A549 (cell line): ENCODE data around the gene SARDH. TPM values are rescaled to one million over a fixed set of nuclear protein-coding genes. Genes with fewer than 3 reads are reported as not detected.

ENCODE experiments used
- ATAC-seq, 2 experiments: fragments of 200-7000 bp in 1 of 2; fragments of >200 bp in 1 of 2; cut with Nextera tagmentation in 1 of 2; cut with Tn5 transposase in 1 of 2; 3 replicates each; pipeline versions ENCODE4 v1.8.0 to v1.9.1; 2018 to 2020; ENCODE audit warnings: mild to moderate bottlenecking in 1 of 2, moderate library complexity in 1 of 2
- CTCF ChIA-PET: fragments of 300-600 bp; sonication (Branson Sonifier 250); formaldehyde crosslinking; extraction: SDS; loops from one replicate; lab custom pipeline; 2021; ENCODE audit warnings: antibody characterized with exemption, inconsistent platforms; lab: Yijun Ruan, JAX
- POLR2A ChIA-PET: fragments of 350-600 bp; formaldehyde crosslinking; extraction: SDS; loops from one replicate; lab custom pipeline; 2021; ENCODE audit warnings: antibody characterized with exemption, inconsistent platforms; lab: Yijun Ruan, JAX
- DNase-seq, 2 experiments: peaks; one replicate each; pipeline versions ENCODE4 v3.0.0 to v3.0.0-alpha.2; 2011 to 2016; ENCODE audit warnings: low read depth in 1 of 2, low spot score in 1 of 2
- FAIRE-seq: peaks from 2 replicates; lab custom pipeline; 2011; peaks lifted over from hg19 to GRCh38; lab: Jason Lieb, UNC
- H3K27ac ChIP-seq, 2 experiments: fragments of >200 bp; sonication (Bioruptor Twin); formaldehyde crosslinking; 3 replicates each; pipeline ENCODE4 v1.5.1; 2016 to 2017
- H3K4me1 ChIP-seq: fragments of >200 bp; sonication (Bioruptor Twin); formaldehyde crosslinking; 3 replicates; pipeline ENCODE4 v1.6.1; 2016
- H3K4me2 ChIP-seq: fragments of >200 bp; sonication (Bioruptor Twin); formaldehyde crosslinking; 3 replicates; pipeline ENCODE4 v1.6.1; 2016
- H3K4me3 ChIP-seq: fragments of >200 bp; sonication (Bioruptor Twin); formaldehyde crosslinking; 3 replicates; pipeline ENCODE4 v1.5.1; 2016
- H3K9me3 ChIP-seq: fragments of >200 bp; sonication (Bioruptor Twin); formaldehyde crosslinking; 3 replicates; pipeline ENCODE4 v1.6.1; 2016
- CHD2 ChIP-seq: fragments of 150-350 bp; IDR thresholded peaks from 2 replicates; pipeline ENCODE4 v1.6.1; 2014; ENCODE audit warnings: low read length; ENCODE audit not compliant: partially characterized antibody
- CHD4 ChIP-seq: fragments of 200-600 bp; sonication (generic); IDR thresholded peaks from 2 replicates; pipeline ENCODE4 v1.6.1; 2016; ENCODE audit warnings: antibody characterized with exemption, mild to moderate bottlenecking, borderline replicate concordance
- EP300 ChIP-seq, 2 experiments: fragments of >200 bp; sonication (Bioruptor Twin); formaldehyde crosslinking; IDR thresholded peaks; 2 replicates in 1 of 2; 3 replicates in 1 of 2; pipeline ENCODE4 v1.6.1; 2016 to 2017
- FOSB ChIP-seq: fragments of 250-450 bp; sonication (Bioruptor Pico); IDR thresholded peaks from 2 replicates; pipeline ENCODE4 v1.5.0; 2020; ENCODE audit warnings: mild to moderate bottlenecking, moderate library complexity
- GATA3 ChIP-seq: IDR thresholded peaks from 2 replicates; pipeline ENCODE4 v1.6.1; 2012; ENCODE audit warnings: borderline replicate concordance
- HDAC2 ChIP-seq: fragments of 200-600 bp; sonication (generic); IDR thresholded peaks from 2 replicates; pipeline ENCODE4 v1.6.1; 2016
- HOXB5 ChIP-seq: fragments of 250-450 bp; sonication (Bioruptor Pico); IDR thresholded peaks from 2 replicates; pipeline ENCODE4 v1.5.0; 2020; ENCODE audit warnings: mild to moderate bottlenecking, moderate library complexity
- JUN ChIP-seq, 2 experiments: fragments of >200 bp; sonication (Bioruptor Twin); formaldehyde crosslinking; IDR thresholded peaks; 2 replicates in 1 of 2; 3 replicates in 1 of 2; pipeline ENCODE4 v1.6.1; 2016 to 2017
- NFE2L2 ChIP-seq: fragments of 150-350 bp; conservative IDR thresholded peaks from 2 replicates; pipeline ENCODE4 v1.6.1; 2014; ENCODE audit warnings: low read length
- NPAS2 ChIP-seq: fragments of 250-450 bp; sonication (Bioruptor Pico); IDR thresholded peaks from 2 replicates; pipeline ENCODE4 v1.8.0; 2022; ENCODE audit warnings: mild to moderate bottlenecking, moderate library complexity, borderline replicate concordance
- POLR2A ChIP-seq: IDR thresholded peaks from 2 replicates; pipeline ENCODE4 v1.6.1; 2012; ENCODE audit warnings: mild to moderate bottlenecking, low read length
- RAD21 ChIP-seq, 2 experiments: fragments of >200 bp in 1 of 2; sonication (Bioruptor Twin) in 1 of 2; formaldehyde crosslinking in 1 of 2; IDR thresholded peaks in 1 of 2; conservative IDR thresholded peaks in 1 of 2; 2 replicates in 1 of 2; 3 replicates in 1 of 2; pipeline ENCODE4 v1.6.1; 2012 to 2018; ENCODE audit warnings: inconsistent platforms in 1 of 2
- TFCP2L1 ChIP-seq: fragments of 250-450 bp; sonication (Bioruptor Pico); IDR thresholded peaks from 2 replicates; pipeline ENCODE4 v1.5.0; 2021; ENCODE audit warnings: mild to moderate bottlenecking
- TP53 ChIP-seq: fragments of 250-450 bp; sonication (Bioruptor Pico); IDR thresholded peaks from 2 replicates; pipeline ENCODE4 v1.5.0; 2021; ENCODE audit warnings: mild to moderate bottlenecking, moderate library complexity
- ZFP36 ChIP-seq: fragments of 450-650 bp; IDR thresholded peaks from 2 replicates; pipeline ENCODE4 v1.6.1; 2014; ENCODE audit warnings: borderline replicate concordance; ENCODE audit not compliant: partially characterized antibody
- WGBS: methylation state at CpG from one replicate; pipeline ENCODE4 v1.1.6; 2017; ENCODE audit errors: missing lambda C conversion rate; 5-methylcytosine and 5-hydroxymethylcytosine counted together
- polyA plus RNA-seq, 4 experiments: library from polyadenylated mRNA; depleted of rRNA in 3 of 4; stranded (reverse); fragments of >200 nt; fragmentation: RNase III in 1 of 4; extraction: RNeasy Plus Mini Kit Qiagen cat#74134 plus additional on column Dnase treatment in 1 of 4; gene quantifications; 2 replicates in 3 of 4; 3 replicates in 1 of 4; pipeline ENCODE4 v1.2.3, GENCODE V29; 2011 to 2017
- TF ChIP-seq, protein P1 (sequence below): fragments of 150-350 bp; IDR thresholded peaks from 2 replicates; pipeline ENCODE4 v1.6.1; 2014; ENCODE audit warnings: low read depth, mild to moderate bottlenecking, low read length
- TF ChIP-seq, protein P2 (sequence below): fragments of 250-450 bp; sonication (Bioruptor Pico); IDR thresholded peaks from 2 replicates; pipeline ENCODE4 v1.5.0; 2021; ENCODE audit warnings: mild to moderate bottlenecking, moderate library complexity, borderline replicate concordance

SARDH gene
- polyA plus RNA-seq, 2 of the 4 experiments (the other 2 are of a cell fraction): 0.08 TPM; not detected in 1

DNA sequence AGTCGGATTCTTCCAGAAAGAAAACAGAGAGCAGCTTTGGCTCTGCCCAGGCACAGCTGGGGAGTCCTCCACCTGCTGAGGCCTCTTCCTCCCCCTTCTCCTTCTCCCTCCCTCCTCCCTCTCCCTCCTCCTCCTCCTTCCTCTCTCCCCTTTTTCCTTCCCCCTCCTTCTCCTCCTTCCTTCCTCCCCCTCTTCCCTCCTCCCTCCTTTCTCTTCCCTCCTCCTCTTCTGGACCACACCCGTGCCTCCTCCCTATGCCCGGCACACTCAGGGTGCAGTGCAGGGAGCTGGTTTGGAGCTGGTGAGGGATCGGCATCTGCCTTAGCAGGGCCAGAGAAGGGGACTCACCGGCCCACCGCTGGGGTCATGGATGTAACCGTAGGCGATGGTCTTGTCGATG, 71.8 kb downstream of the SARDH start:
- Histone ChIP-seq H3K4me1 (no peaks in the 10 kb centered on the region), H3K9me3 (no peaks in the 10 kb centered on the region), H3K27ac (no peak overlapping the region), H3K4me2 (no peak overlapping the region), H3K4me3 (no peak overlapping the region)
- CTCF ChIA-PET: interaction anchor here (0.7 kb wide), 1 partner anchor 25 kb away, joined by 3 read pairs; no protein-coding TSS in a partner anchor
- TF ChIP-seq CHD4 (no peak), TP53 (no peak), EP300 (IDR thresholded peaks at IDR 0.05) (no peak), CHD2 (no peak), RAD21 (conservative IDR thresholded peaks at IDR 0.05 in 1 of 2, IDR thresholded peaks at IDR 0.05 in 1 of 2) (no peak), TFCP2L1 (CRISPR knock-in tag) (no peak), NFE2L2 (no peak), ZFP36 (no peak), HOXB5 (CRISPR knock-in tag) (no peak), GATA3 (no peak), JUN (IDR thresholded peaks at IDR 0.05) (no peak), NPAS2 (CRISPR knock-in tag) (no peak), FOSB (CRISPR knock-in tag) (no peak), POLR2A (no peak)
- TF ChIP-seq, protein P1, sequence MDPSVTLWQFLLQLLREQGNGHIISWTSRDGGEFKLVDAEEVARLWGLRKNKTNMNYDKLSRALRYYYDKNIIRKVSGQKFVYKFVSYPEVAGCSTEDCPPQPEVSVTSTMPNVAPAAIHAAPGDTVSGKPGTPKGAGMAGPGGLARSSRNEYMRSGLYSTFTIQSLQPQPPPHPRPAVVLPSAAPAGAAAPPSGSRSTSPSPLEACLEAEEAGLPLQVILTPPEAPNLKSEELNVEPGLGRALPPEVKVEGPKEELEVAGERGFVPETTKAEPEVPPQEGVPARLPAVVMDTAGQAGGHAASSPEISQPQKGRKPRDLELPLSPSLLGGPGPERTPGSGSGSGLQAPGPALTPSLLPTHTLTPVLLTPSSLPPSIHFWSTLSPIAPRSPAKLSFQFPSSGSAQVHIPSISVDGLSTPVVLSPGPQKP: no peak
- DNase-seq: no peak
- no peak for FAIRE-seq
- ATAC-seq: no peak
- POLR2A ChIA-PET: no interaction called here
- WGBS: 51% methylated on average over 7 of the region's 9 CpGs

DNA sequence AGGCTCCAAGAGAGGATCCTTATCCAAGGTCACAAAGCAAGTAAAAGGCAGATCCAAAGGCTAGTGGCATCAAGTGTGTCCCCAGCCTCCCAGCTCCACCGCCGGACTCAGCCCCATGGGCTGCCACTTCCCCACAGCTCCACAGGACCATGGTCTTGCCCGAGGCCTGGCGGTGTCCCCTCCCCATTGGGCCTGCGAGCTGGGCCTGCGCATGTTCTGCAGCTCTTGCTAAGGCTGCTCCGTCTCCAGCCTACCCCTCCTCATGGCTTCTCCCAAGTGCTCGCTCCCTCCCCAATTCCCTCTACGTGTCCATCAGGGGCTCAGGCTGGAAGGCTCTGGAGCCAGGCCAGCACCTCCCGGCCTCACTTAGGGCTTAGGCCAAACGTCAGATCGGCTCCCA, 72.6 kb downstream of the SARDH start:
- FAIRE-seq (no peak), ATAC-seq (no peak), DNase-seq (no peak)
- no peak overlapping the region for H3K27ac ChIP-seq
- no peak overlapping the region for H3K4me3 ChIP-seq
- TF ChIP-seq, protein P2, sequence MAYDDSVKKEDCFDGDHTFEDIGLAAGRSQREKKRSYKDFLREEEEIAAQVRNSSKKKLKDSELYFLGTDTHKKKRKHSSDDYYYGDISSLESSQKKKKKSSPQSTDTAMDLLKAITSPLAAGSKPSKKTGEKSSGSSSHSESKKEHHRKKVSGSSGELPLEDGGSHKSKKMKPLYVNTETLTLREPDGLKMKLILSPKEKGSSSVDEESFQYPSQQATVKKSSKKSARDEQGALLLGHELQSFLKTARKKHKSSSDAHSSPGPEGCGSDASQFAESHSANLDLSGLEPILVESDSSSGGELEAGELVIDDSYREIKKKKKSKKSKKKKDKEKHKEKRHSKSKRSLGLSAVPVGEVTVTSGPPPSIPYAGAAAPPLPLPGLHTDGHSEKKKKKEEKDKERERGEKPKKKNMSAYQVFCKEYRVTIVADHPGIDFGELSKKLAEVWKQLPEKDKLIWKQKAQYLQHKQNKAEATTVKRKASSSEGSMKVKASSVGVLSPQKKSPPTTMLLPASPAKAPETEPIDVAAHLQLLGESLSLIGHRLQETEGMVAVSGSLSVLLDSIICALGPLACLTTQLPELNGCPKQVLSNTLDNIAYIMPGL: no peak
- TF ChIP-seq NFE2L2: no peak
- TF ChIP-seq HDAC2: no peak
- WGBS: 78% methylated on average over 11 of the region's 12 CpGs
- no peaks in the 10 kb centered on the region for H3K9me3 ChIP-seq
- H3K4me2 ChIP-seq: no peak overlapping the region
- POLR2A ChIA-PET: no interaction called here
- CTCF ChIA-PET: interaction anchor here (0.9 kb wide), 1 partner anchor 21 kb away, joined by 4 read pairs; no protein-coding TSS in a partner anchor
- no peaks in the 10 kb centered on the region for H3K4me1 ChIP-seq

DNA sequence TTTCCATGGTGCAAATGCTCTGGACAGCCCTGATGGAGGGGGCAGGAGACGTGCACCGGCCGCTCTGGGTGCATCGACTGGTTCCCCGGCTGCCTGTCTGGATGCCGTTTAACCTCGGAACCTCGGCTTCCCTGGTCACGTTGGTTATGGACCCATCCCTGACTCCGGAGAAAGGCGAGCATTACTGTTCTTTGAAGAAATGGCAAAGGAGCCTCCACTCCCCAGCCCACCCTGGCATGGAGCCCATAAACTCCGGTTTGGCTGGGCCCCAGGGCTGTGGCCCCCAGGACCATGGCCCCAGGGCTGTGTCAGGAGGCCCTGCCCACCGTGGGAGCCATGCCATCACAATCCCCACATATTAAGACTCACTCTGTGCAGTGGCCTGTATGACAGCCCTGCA, 73.1 kb downstream of the SARDH start:
- Histone ChIP-seq H3K4me1 (no peaks in the 10 kb centered on the region), H3K4me2 (no peak overlapping the region), H3K9me3 (no peaks in the 10 kb centered on the region), H3K27ac (no peak overlapping the region), H3K4me3 (no peak overlapping the region)
- ChIA-PET POLR2A (no interaction called here), CTCF (interaction anchor here (0.9 kb wide), 1 partner anchor 20 kb away, joined by 4 read pairs; no protein-coding TSS in a partner anchor)
- TF ChIP-seq GATA3: no peak
- DNase-seq (no peak), ATAC-seq (no peak), FAIRE-seq (no peak)
- 75% methylated on average over 12 of the region's 13 CpGs for WGBS
